K562 (cell line): ENCODE results near the gene CAMK2N1. TPM values are rescaled to one million over a fixed set of nuclear protein-coding genes. Genes with fewer than 3 reads are reported as not detected.

Experiments used
- ATF2 ChIP-seq: sonication (generic); formaldehyde crosslinking; IDR thresholded peaks from 2 replicates; pipeline ENCODE4 v1.8.1; 2022; ENCODE audit warnings: missing genetic modification reagents
- CXXC5 ChIP-seq: fragments of 250-450 bp; sonication (Bioruptor Pico); IDR thresholded peaks from 2 replicates; pipeline ENCODE4 v1.8.0; 2022; ENCODE audit warnings: inconsistent platforms, mild to moderate bottlenecking, moderate library complexity
- E2F8 ChIP-seq: fragments of 450-650 bp; IDR thresholded peaks from 2 replicates; pipeline ENCODE4 v1.7.1; 2018; ENCODE audit warnings: mild to moderate bottlenecking, low read depth; ENCODE audit not compliant: partially characterized antibody
- ESRRB ChIP-seq: fragments of 250-450 bp; sonication (Bioruptor Pico); IDR thresholded peaks from 2 replicates; pipeline ENCODE4 v1.5.0; 2020; ENCODE audit warnings: mild to moderate bottlenecking, moderate library complexity, borderline replicate concordance
- MLX ChIP-seq, 2 experiments: fragments of 450-650 bp in 1 of 2; sonication (generic) in 1 of 2; formaldehyde crosslinking; conservative IDR thresholded peaks; 2 replicates each; pipeline versions ENCODE4 v1.4.0 to v1.8.1; 2020 to 2022; ENCODE audit warnings: mild to moderate bottlenecking in 1 of 2, missing genetic modification reagents in 1 of 2
- NCOA4 ChIP-seq: fragments of 450-650 bp; IDR thresholded peaks from 2 replicates; pipeline ENCODE4 v1.6.1; 2018; ENCODE audit warnings: mild to moderate bottlenecking; ENCODE audit not compliant: partially characterized antibody
- NRF1 ChIP-seq, 2 experiments: fragments of 450-650 bp; IDR thresholded peaks in 1 of 2; conservative IDR thresholded peaks in 1 of 2; 2 replicates each; pipeline ENCODE4 v1.6.1; 2014; ENCODE audit warnings: mild to moderate bottlenecking in 2 of 2
- RNF219 ChIP-seq: fragments of 250-450 bp; sonication (Bioruptor Pico); IDR thresholded peaks from 2 replicates; pipeline ENCODE4 v1.5.0; 2022; ENCODE audit warnings: mild to moderate bottlenecking
- ZNF318 ChIP-seq, 2 experiments: fragments of 450-650 bp; IDR thresholded peaks; 2 replicates each; pipeline ENCODE4 v1.6.1; 2016; ENCODE audit warnings: mild to moderate bottlenecking in 2 of 2, borderline replicate concordance in 1 of 2, low read depth in 1 of 2, moderate library complexity in 1 of 2
- ZNF41 ChIP-seq: fragments of 250-450 bp; sonication (Bioruptor Pico); conservative IDR thresholded peaks from 2 replicates; pipeline ENCODE4 v1.4.0; 2020; ENCODE audit warnings: mild to moderate bottlenecking
- polyA plus RNA-seq, 8 experiments: library from polyadenylated mRNA; depleted of rRNA in 4 of 8; stranded (reverse) in 5 of 8; unstranded in 3 of 8; fragments of >200 nt; fragmentation: Nextera tagmentation in 2 of 8; fragmentation: Illumina TruSeq in 1 of 8; extraction: Ambion mirVana in 2 of 8; extraction: Trizol in 1 of 8; gene quantifications; 2 replicates each; pipeline versions ENCODE4 v1.2.1 to v1.2.3, GENCODE V29; 2011 to 2014; ENCODE audit warnings: inconsistent platforms in 1 of 8, missing spikeins in 1 of 8
- total RNA-seq, 7 experiments: library from RNA; depleted of rRNA in 6 of 7; stranded (reverse); fragments of >200 nt in 6 of 7; fragmentation: Illumina TruSeq in 2 of 7; extraction: Trizol in 2 of 7; gene quantifications; 2 replicates each; pipeline versions ENCODE4 v1.2.1 to v1.2.3, GENCODE V29; 2011 to 2021; ENCODE audit warnings: low replicate concordance in 1 of 7

The CAMK2N1 gene
- total and polyA plus RNA-seq, 9 of the 15 experiments (the other 6 are each of a cell fraction or from before 2014, with no cell fraction given), result 0.09 to 1.4 (median 0.34) TPM

- no peak for TF ChIP-seq ZNF318 (IDR thresholded peaks at IDR 0.05; ENCODE audit: borderline replicate concordance in 1 of 2, low read depth in 1 of 2)
- no peak for TF ChIP-seq E2F8
- no peak for TF ChIP-seq NRF1 (conservative IDR thresholded peaks at IDR 0.05 in 1 of 2, IDR thresholded peaks at IDR 0.05 in 1 of 2)
- no peak for TF ChIP-seq MLX (CRISPR knock-in tag; conservative IDR thresholded peaks at IDR 0.05)
- no peak for TF ChIP-seq NCOA4
- no peak for TF ChIP-seq ESRRB (CRISPR knock-in tag)
- no peak for TF ChIP-seq RNF219
- peak; percentile 32; the same call in 1 of the 2 replicates for TF ChIP-seq CXXC5 (CRISPR knock-in tag)
- TF ChIP-seq ZNF41, result 0 out of 2 replicates have a peak, but pooled peaks have one; percentile 22
- no peak for TF ChIP-seq ATF2 (CRISPR knock-in tag)
Measured at GRCh38 chr1:20493839-20494608, 8.0 kb upstream of the CAMK2N1 start (continued).
